ENCODE results near the gene MYORG. TPM values are rescaled to one million over a fixed set of nuclear protein-coding genes. Genes with fewer than 3 reads are reported as not detected.
A peak's percentile ranks its signal among the peaks of the same experiment; 100 is the strongest.

MYORG gene
- 10 to 100 TPM in 2 of 6 donors, 1 to 10 TPM in 4; 2.1 to 11.6 (median 7.4) TPM for total RNA-seq

GRCh38 chr9:34376596-34377403, at the start of gene MYORG:
TSS of gene MYORG (minus strand) at chr9:34376898. CDS start at chr9:34372943, 3,955 bp downstream.
- Histone ChIP-seq H3K4me1 (peaks cover 27 to 49% (median 40%) of the 10 kb centered on the region in 4 donors), H3K27me3 (no peaks in the 10 kb centered on the region), H3K27ac (peak within 1 kb of the TSS; percentile 54 to 83 (median 81)), H3K4me3 (peak within 1 kb of the TSS; percentile 70 to 76 (median 73)), H3K9me3 (no peaks in the 10 kb centered on the region), H3K36me3 (peaks cover 0 to 6% (median under 1%) of the 10 kb centered on the region in 4 donors)
- TF ChIP-seq POLR2A (IDR thresholded peaks at IDR 0.05): peak in 2 of 4 donors; percentile 50 to 78
- TF ChIP-seq EP300 (IDR thresholded peaks at IDR 0.05): no peak
- no peak for TF ChIP-seq CTCF (IDR thresholded peaks at IDR 0.05)
- TF ChIP-seq POLR2AphosphoS5 (IDR thresholded peaks at IDR 0.05): peak; percentile 57 to 73
- ATAC-seq (ENCODE audit: low FRiP score in 2 of 2): peak; percentile 87 to 95
- DNase-seq: peak; percentile 98 to 99
- 0% methylated on average over 24 to 28 of the region's 54 CpGs for WGBS, 2 donors

- H3K27ac ChIP-seq: no peak overlapping the region
- H3K36me3 ChIP-seq: no peaks in the 10 kb centered on the region
- TF ChIP-seq CTCF (IDR thresholded peaks at IDR 0.05) (no peak), POLR2AphosphoS5 (IDR thresholded peaks at IDR 0.05) (no peak), EP300 (IDR thresholded peaks at IDR 0.05) (no peak), POLR2A (IDR thresholded peaks at IDR 0.05) (no peak)
- no peak overlapping the region for H3K4me3 ChIP-seq
- H3K4me1 ChIP-seq: no peaks in the 10 kb centered on the region
- no peaks in the 10 kb centered on the region for H3K9me3 ChIP-seq
- WGBS, 2 donors: 80 to 84% methylated on average over 4 of the region's 4 CpGs
- no peak for ATAC-seq (ENCODE audit: low FRiP score in 2 of 2)
- H3K27me3 ChIP-seq: no peaks in the 10 kb centered on the region
- no peak for DNase-seq
Observed at GRCh38 chr9:34419716-34420504, 43.2 kb upstream of the MYORG start.

GRCh38 chr9:34417734-34418133, 41.0 kb upstream of the MYORG start:
- Histone ChIP-seq H3K4me3 (no peak overlapping the region), H3K27ac (no peak overlapping the region), H3K9me3 (no peaks in the 10 kb centered on the region), H3K4me1 (no peaks in the 10 kb centered on the region), H3K36me3 (no peaks in the 10 kb centered on the region), H3K27me3 (no peaks in the 10 kb centered on the region)
- TF ChIP-seq POLR2AphosphoS5 (IDR thresholded peaks at IDR 0.05) (no peak), CTCF (IDR thresholded peaks at IDR 0.05) (no peak), EP300 (IDR thresholded peaks at IDR 0.05) (no peak), POLR2A (IDR thresholded peaks at IDR 0.05) (no peak)
- 96 to 97% methylated on average over 3 of the region's 3 CpGs for WGBS, 2 donors
- DNase-seq: no peak
- no peak for ATAC-seq (ENCODE audit: low FRiP score in 2 of 2)

- no peak for ATAC-seq (ENCODE audit: low FRiP score in 2 of 2)
- Histone ChIP-seq H3K9me3 (no peaks in the 10 kb centered on the region), H3K36me3 (no peaks in the 10 kb centered on the region), H3K4me1 (no peaks in the 10 kb centered on the region), H3K4me3 (no peak overlapping the region), H3K27me3 (no peaks in the 10 kb centered on the region), H3K27ac (no peak overlapping the region)
- TF ChIP-seq EP300 (IDR thresholded peaks at IDR 0.05) (no peak), POLR2AphosphoS5 (IDR thresholded peaks at IDR 0.05) (no peak), POLR2A (IDR thresholded peaks at IDR 0.05) (no peak), CTCF (IDR thresholded peaks at IDR 0.05) (no peak)
- no peak for DNase-seq
- WGBS, 2 donors: 22 to 24% methylated on average over 6 of the region's 6 CpGs
Observed at GRCh38 chr9:34413231-34413852, 36.6 kb upstream of the MYORG start.
